Stimulated activated CD4-positive, alpha-beta T cell treated with anti-CD3 and anti-CD28 coated beads, TNF-alpha, amount 100 ng/mL, for 24 hours (primary cell): ENCODE measurements around the gene RP9.

Experiments
- DNase-seq, 3 experiments: peaks; one replicate each; pipeline ENCODE4 v3.0.0-alpha.2; 2020; ENCODE audit warnings: low read depth in 3 of 3

The RP9 gene

GRCh38 chr7:33109005-33109757 is at the start of gene RP9:
RP9 (minus strand) TSS chr7:33109404; CDS start chr7:33109372, 32 bp downstream.
- DNase-seq, result peak; percentile 55 to 77 (median 62)

GRCh38 chr7:33157781-33158180 is 48.6 kb upstream of the RP9 start:
- no peak for DNase-seq

GRCh38 chr7:33157311-33157710 is 48.1 kb upstream of the RP9 start:
- no peak for DNase-seq

- no peak for DNase-seq
Measured at GRCh38 chr7:33156441-33156840, 47.2 kb upstream of the RP9 start.

- DNase-seq, result no peak
Measured at GRCh38 chr7:33155811-33156210, 46.6 kb upstream of the RP9 start.

- DNase-seq, result no peak
Measured at GRCh38 chr7:33152087-33152486, 42.9 kb upstream of the RP9 start.

- DNase-seq, result no peak
Measured at GRCh38 chr7:33145156-33145555, 36.0 kb upstream of the RP9 start.

GRCh38 chr7:33143996-33144718 is 35.0 kb upstream of the RP9 start:
- no peak for DNase-seq

- DNase-seq, result no peak
Measured at GRCh38 chr7:33142585-33142984, 33.4 kb upstream of the RP9 start.

- DNase-seq, result no peak
Measured at GRCh38 chr7:33137103-33137502, 27.9 kb upstream of the RP9 start.

- no peak for DNase-seq
Measured at GRCh38 chr7:33130184-33130583, 21.0 kb upstream of the RP9 start.

- peak in 1 of 3 experiments; percentile 2 for DNase-seq
Measured at GRCh38 chr7:33129806-33130153, 20.6 kb upstream of the RP9 start.

- peak; percentile 81 to 91 (median 85) for DNase-seq
Measured at GRCh38 chr7:33128990-33129805, 20.0 kb upstream of the RP9 start, which contains the start of gene BBS9. BBS9 (plus strand) TSS chr7:33129564; CDS start chr7:33146253, 16,689 bp downstream.

- DNase-seq, result no peak
Measured at GRCh38 chr7:33128631-33128989, 19.4 kb upstream of the RP9 start.

- DNase-seq, result no peak
Measured at GRCh38 chr7:33127085-33127484, 17.9 kb upstream of the RP9 start.

GRCh38 chr7:33118383-33118782 is 9.2 kb upstream of the RP9 start:
- no peak for DNase-seq

GRCh38 chr7:33114976-33115375 is 5.8 kb upstream of the RP9 start:
- DNase-seq, result no peak

- DNase-seq, result no peak
Measured at GRCh38 chr7:33111614-33112013, 2.4 kb upstream of the RP9 start.

GRCh38 chr7:33109758-33110238 is 594 bp upstream of the RP9 start:
- no peak for DNase-seq

- DNase-seq, result peak in 1 of 3 experiments; percentile 18
Measured at GRCh38 chr7:33108554-33109004, 625 bp downstream of the RP9 start.

GRCh38 chr7:33107136-33108066 is 1.8 kb downstream of the RP9 start:
- DNase-seq, result peak in 1 of 3 experiments; percentile 5
